Measurements from ENCODE around the gene HEPN1. TPM values are rescaled to one million over a fixed set of nuclear protein-coding genes. Genes with fewer than 3 reads are reported as not detected.

HEPN1 gene
- total RNA-seq, 2 experiments from 2014 or later = not detected

GRCh38 chr11:124889191-124890091, 29.6 kb upstream of the HEPN1 start:
- Mint-ChIP-seq H3K9me3 (no peaks in the 10 kb centered on the region), H3K4me1 (no peaks in the 10 kb centered on the region), H3K4me3 (no peak overlapping the region), H3K36me3 (ENCODE audit: low read depth) (no peaks in the 10 kb centered on the region), H3K27me3 (peaks cover 5% of the 10 kb centered on the region), H3K27ac (no peak overlapping the region)
- CTCF ChIA-PET = interaction anchor here (0.6 to 1.7 kb wide), 2 partner anchors 8 to 1237 kb away, joined by 3 read pairs; no protein-coding TSS in a partner anchor
- POLR2A ChIA-PET = no interaction called here
- DNase-seq = no peak

GRCh38 chr11:124890151-124890550, 28.9 kb upstream of the HEPN1 start:
- CTCF ChIA-PET = interaction anchor here (1.2 to 1.7 kb wide), 3 partner anchors 8 to 14 kb away, joined by 3 to 4 read pairs (median 3); no protein-coding TSS in a partner anchor
- peaks cover 5% of the 10 kb centered on the region for H3K27me3 Mint-ChIP-seq

GRCh38 chr11:124890683-124891372, 28.2 kb upstream of the HEPN1 start:
- Mint-ChIP-seq H3K4me1 (no peaks in the 10 kb centered on the region), H3K9me3 (no peaks in the 10 kb centered on the region), H3K4me3 (no peak overlapping the region), H3K27ac (no peak overlapping the region), H3K27me3 (peaks cover 5% of the 10 kb centered on the region), H3K36me3 (ENCODE audit: low read depth) (no peaks in the 10 kb centered on the region)
- DNase-seq = peak; percentile 2
- ChIA-PET POLR2A (no interaction called here), CTCF (interaction anchor here (1.2 to 1.7 kb wide), 3 partner anchors 9 to 15 kb away, joined by 3 to 4 read pairs (median 3); no protein-coding TSS in a partner anchor)

More at GRCh38 chr11:124890151-124890550, 28.9 kb upstream of the HEPN1 start:
- H3K4me3 Mint-ChIP-seq = no peak overlapping the region
- no peaks in the 10 kb centered on the region for H3K4me1 Mint-ChIP-seq
- DNase-seq = no peak
- no peaks in the 10 kb centered on the region for H3K9me3 Mint-ChIP-seq
- POLR2A ChIA-PET = no interaction called here
- H3K36me3 Mint-ChIP-seq (ENCODE audit: low read depth) = no peaks in the 10 kb centered on the region
- H3K27ac Mint-ChIP-seq = no peak overlapping the region

- Mint-ChIP-seq H3K4me1 (no peaks in the 10 kb centered on the region), H3K27ac (no peak overlapping the region), H3K36me3 (ENCODE audit: low read depth) (no peaks in the 10 kb centered on the region), H3K9me3 (no peaks in the 10 kb centered on the region), H3K27me3 (peaks cover 5% of the 10 kb centered on the region), H3K4me3 (no peak overlapping the region)
- DNase-seq = peak; percentile 2
- ChIA-PET CTCF (interaction anchor here (1.2 to 1.7 kb wide), 3 partner anchors 8 to 15 kb away, joined by 3 to 4 read pairs (median 3); no protein-coding TSS in a partner anchor), POLR2A (no interaction called here)
Observed at GRCh38 chr11:124891373-124891861, 27.6 kb upstream of the HEPN1 start.

- DNase-seq = peak; percentile 1
- CTCF ChIA-PET = interaction anchor here (0.9 kb wide), 1 partner anchor 16 kb away, joined by 3 read pairs; no protein-coding TSS in a partner anchor
- POLR2A ChIA-PET = interaction anchor here (0.5 kb wide), 1 partner anchor 60 kb away, joined by 6 read pairs; no protein-coding TSS in a partner anchor
Observed at GRCh38 chr11:124892146-124892545, 26.9 kb upstream of the HEPN1 start.

GRCh38 chr11:124892750-124893454, 26.1 kb upstream of the HEPN1 start:
- POLR2A ChIA-PET = interaction anchor here (0.5 kb wide), 1 partner anchor 60 kb away, joined by 6 read pairs; no protein-coding TSS in a partner anchor
- Mint-ChIP-seq H3K27me3 (peaks cover 5% of the 10 kb centered on the region), H3K9me3 (no peaks in the 10 kb centered on the region), H3K36me3 (ENCODE audit: low read depth) (no peaks in the 10 kb centered on the region), H3K4me1 (peaks cover 7% of the 10 kb centered on the region), H3K27ac (no peak overlapping the region), H3K4me3 (no peak overlapping the region)
- DNase-seq = peak; percentile 5
- CTCF ChIA-PET = interaction anchor here (0.9 kb wide), 1 partner anchor 16 kb away, joined by 3 read pairs; no protein-coding TSS in a partner anchor

More at GRCh38 chr11:124892146-124892545, 26.9 kb upstream of the HEPN1 start:
- no peaks in the 10 kb centered on the region for H3K4me1 Mint-ChIP-seq
- H3K27ac Mint-ChIP-seq = no peak overlapping the region
- no peaks in the 10 kb centered on the region for H3K36me3 Mint-ChIP-seq (ENCODE audit: low read depth)
- H3K9me3 Mint-ChIP-seq = no peaks in the 10 kb centered on the region
- H3K27me3 Mint-ChIP-seq = peaks cover 5% of the 10 kb centered on the region
- no peak overlapping the region for H3K4me3 Mint-ChIP-seq

GRCh38 chr11:124893781-124894401, 25.2 kb upstream of the HEPN1 start:
- H3K9me3 Mint-ChIP-seq = no peaks in the 10 kb centered on the region
- ChIA-PET POLR2A (no interaction called here), CTCF (interaction anchor here (0.7 kb wide), 1 partner anchor 18 kb away, joined by 3 read pairs; no protein-coding TSS in a partner anchor)
- H3K27me3 Mint-ChIP-seq = peaks cover 8% of the 10 kb centered on the region
- peak overlapping the region; percentile 34 for H3K27ac Mint-ChIP-seq
- no peak overlapping the region for H3K4me3 Mint-ChIP-seq
- peaks cover 10% of the 10 kb centered on the region for H3K4me1 Mint-ChIP-seq
- DNase-seq = peak; percentile 4
- H3K36me3 Mint-ChIP-seq (ENCODE audit: low read depth) = no peaks in the 10 kb centered on the region

GRCh38 chr11:124894606-124895430, 24.2 kb upstream of the HEPN1 start:
- peaks cover 10% of the 10 kb centered on the region for H3K4me1 Mint-ChIP-seq
- no peak overlapping the region for H3K27ac Mint-ChIP-seq
- H3K4me3 Mint-ChIP-seq = no peak overlapping the region
- H3K27me3 Mint-ChIP-seq = peaks cover 9% of the 10 kb centered on the region
- no peaks in the 10 kb centered on the region for H3K9me3 Mint-ChIP-seq
- ChIA-PET CTCF (no interaction called here), POLR2A (no interaction called here)
- no peaks in the 10 kb centered on the region for H3K36me3 Mint-ChIP-seq (ENCODE audit: low read depth)
- no peak for DNase-seq

GRCh38 chr11:124895471-124895971, 23.5 kb upstream of the HEPN1 start:
- no peak overlapping the region for H3K4me3 Mint-ChIP-seq
- ChIA-PET POLR2A (no interaction called here), CTCF (no interaction called here)
- peaks cover 10% of the 10 kb centered on the region for H3K4me1 Mint-ChIP-seq
- peaks cover 11% of the 10 kb centered on the region for H3K27me3 Mint-ChIP-seq
- no peak for DNase-seq
- H3K9me3 Mint-ChIP-seq = no peaks in the 10 kb centered on the region
- no peaks in the 10 kb centered on the region for H3K36me3 Mint-ChIP-seq (ENCODE audit: low read depth)
- no peak overlapping the region for H3K27ac Mint-ChIP-seq

- H3K27me3 Mint-ChIP-seq = peaks cover 17% of the 10 kb centered on the region
- ChIA-PET CTCF (no interaction called here), POLR2A (no interaction called here)
- no peak overlapping the region for H3K4me3 Mint-ChIP-seq
- H3K27ac Mint-ChIP-seq = no peak overlapping the region
- peaks cover 10% of the 10 kb centered on the region for H3K4me1 Mint-ChIP-seq
- no peaks in the 10 kb centered on the region for H3K9me3 Mint-ChIP-seq
- no peaks in the 10 kb centered on the region for H3K36me3 Mint-ChIP-seq (ENCODE audit: low read depth)
- no peak for DNase-seq
Observed at GRCh38 chr11:124896071-124896750, 22.8 kb upstream of the HEPN1 start.
